Heart right ventricle (tissue), 16 donors: ENCODE data around the gene GTF3A. TPM values are rescaled to one million over a fixed set of nuclear protein-coding genes. Genes with fewer than 3 reads are reported as not detected.

Experiments
- ATAC-seq, 8 donors: fragments of 200-7000 bp; cut with Tn5 transposase; one replicate each; pipeline ENCODE4 v1.9.1; 2020; ENCODE audit warnings: mild to moderate bottlenecking in 8 of 8, moderate library complexity in 8 of 8, moderate number of reproducible peaks in 1 of 8
- DNase-seq, 2 donors: peaks; one replicate each; pipeline ENCODE4 v3.0.0-alpha.2; 2020
- H3K27ac ChIP-seq, 10 donors: fragments of 200-600 bp; sonication (generic) in 2 of 10; one replicate each; pipeline versions ENCODE4 v1.5.0 to v1.8.0; 2020 to 2022; ENCODE audit warnings: mild to moderate bottlenecking in 3 of 10
- H3K27me3 ChIP-seq, 7 donors: fragments of 200-600 bp; one replicate each; pipeline ENCODE4 v1.8.0; 2021 to 2022; ENCODE audit warnings: mild to moderate bottlenecking in 2 of 7
- H3K36me3 ChIP-seq, 9 donors: fragments of 200-600 bp; sonication (generic) in 1 of 9; one replicate each; pipeline versions ENCODE4 v1.5.0 to v1.8.0; 2020 to 2022; ENCODE audit warnings: mild to moderate bottlenecking in 2 of 9
- H3K4me1 ChIP-seq, 9 donors: fragments of 200-600 bp; sonication (generic) in 1 of 9; one replicate each; pipeline versions ENCODE4 v1.5.0 to v1.8.0; 2020 to 2022; ENCODE audit warnings: mild to moderate bottlenecking in 4 of 9
- H3K4me3 ChIP-seq, 10 donors: fragments of 200-600 bp; sonication (generic) in 2 of 10; one replicate each; pipeline versions ENCODE4 v1.5.0 to v1.8.0; 2020 to 2022; ENCODE audit warnings: mild to moderate bottlenecking in 7 of 10, moderate library complexity in 2 of 10
- H3K9me3 ChIP-seq, 11 donors: fragments of 200-600 bp in 10 of 11; sonication (generic) in 2 of 11; one replicate each; pipeline versions ENCODE4 v1.5.0 to v1.8.0; 2013 to 2022; ENCODE audit warnings: mild to moderate bottlenecking in 2 of 11, control low read depth in 1 of 11, moderate library complexity in 1 of 11
- WGBS, 2 donors: extraction: QIAGEN DNeasy Blood & Tissue Kit; methylation state at CpG; one replicate each; pipeline ENCODE4 v1.1.7; 2013; ENCODE audit warnings: inconsistent platforms in 1 of 2; 5-methylcytosine and 5-hydroxymethylcytosine counted together
- intact Hi-C, 10 donors: fragments of 100-400 bp; cut with DNase I; formaldehyde crosslinking; loops; one replicate each; pipeline versions ENCODE4 v1.11.1 to v1.14.2; 2022
- long read RNA-seq, 3 donors: library from polyadenylated mRNA; unstranded; transcript quantifications; one replicate each; pipeline ENCODE4 v2.0.0, GENCODE V29; 2020 to 2021
- polyA plus RNA-seq, 2 donors: library from polyadenylated mRNA; stranded (reverse); fragments of 200-250 nt; gene quantifications; one replicate each; pipeline ENCODE4 v1.2.3, GENCODE V29; 2013
- total RNA-seq, 10 donors: library from RNA; stranded (reverse); fragmentation: NEBNext Ultra II Directional in 3 of 10; extraction: Animal tissue kit (Norgen Biotek cat#: 25700) in 3 of 10; gene quantifications; one replicate each; pipeline versions ENCODE4 v1.2.1 to v1.2.4, GENCODE V29; 2021 to 2023
- TF ChIP-seq, protein P1 (sequence below), 9 donors: fragments of 200-600 bp; sonication (generic) in 2 of 9; IDR thresholded peaks; one replicate each; pipeline versions ENCODE4 v1.5.0 to v1.8.0; 2021 to 2022; ENCODE audit warnings: antibody characterized with exemption in 9 of 9, mild to moderate bottlenecking in 5 of 9, moderate library complexity in 1 of 9
- donor health status: Arrhythmogenic right ventricular cardiomyopathy.
- donor health status: ischemic (EF 13 %, LVEDD 7.1; RV severe dilation, severe dysfunction).
- donor health status: healthy with polysubstance abuse.
- donor health status: DM: no; HTN: yes; CAD: no.
- donor health status: DM: no; HTN: no; CAD: no.
- donor health status: ischemic (EF 25% LVEDD 6.9; RV normal size, moderate dysfunction).
- donor health status: ischemic (EF 25% LVEDD 5.7; RV mildly dilated, moderate dysfunction).
- donor health status: healthy.
- donor health status: DM: yes; HTN: yes; CAD: no.
- donor health status: Ischemic cardiomyopathy.
- donor health status: ischemic (EF 35%, LVEDD 5.7; RV mildly dilated, moderate dysfunction).
- donor health status: nonischemic (EF 11% LVEDD 7.7; RV severe dilation, severe dysfunction).
- donor health status: DM: yes; HTN: yes; CAD: no.
- donor health status: PGD.
- donor health status: ischemic (EF 29% LVEDD 5.4; RV normal size, mild dysfunction).
- donor health status: nonischemic (EF 23%, LVEDD 6.1; RV moderate dilation, normal function).

GTF3A gene
- total RNA-seq (100 to 1,000 TPM; 137 to 262 (median 160) TPM), polyA plus RNA-seq (100 to 1,000 TPM; 280 to 848 TPM)
- long read RNA-seq, donor 1, transcript GTF3A-201 (9 exons, 1,383 nt), result major isoform, 272 of 329 reads
- long read RNA-seq, donor 1, partial matches to known transcripts, result 9 of 329 reads
- long read RNA-seq, donor 1, other reads (novel, unspliced or antisense), result 43 of 329 reads
- long read RNA-seq, donor 2, transcript GTF3A-201 (9 exons, 1,383 nt), result major isoform, 225 of 280 reads
- long read RNA-seq, donor 2, partial matches to known transcripts, result 21 of 280 reads
- long read RNA-seq, donor 2, other reads (novel, unspliced or antisense), result 28 of 280 reads
- long read RNA-seq, donor 3, transcript GTF3A-202 (8 exons, 1,191 nt), result minor isoform, 7 of 434 reads
- long read RNA-seq, donor 3, transcript GTF3A-201 (9 exons, 1,383 nt), result major isoform, 372 of 434 reads
- long read RNA-seq, donor 3, partial matches to known transcripts, result 8 of 434 reads
- long read RNA-seq, donor 3, other reads (novel, unspliced or antisense), result 47 of 434 reads

DNA sequence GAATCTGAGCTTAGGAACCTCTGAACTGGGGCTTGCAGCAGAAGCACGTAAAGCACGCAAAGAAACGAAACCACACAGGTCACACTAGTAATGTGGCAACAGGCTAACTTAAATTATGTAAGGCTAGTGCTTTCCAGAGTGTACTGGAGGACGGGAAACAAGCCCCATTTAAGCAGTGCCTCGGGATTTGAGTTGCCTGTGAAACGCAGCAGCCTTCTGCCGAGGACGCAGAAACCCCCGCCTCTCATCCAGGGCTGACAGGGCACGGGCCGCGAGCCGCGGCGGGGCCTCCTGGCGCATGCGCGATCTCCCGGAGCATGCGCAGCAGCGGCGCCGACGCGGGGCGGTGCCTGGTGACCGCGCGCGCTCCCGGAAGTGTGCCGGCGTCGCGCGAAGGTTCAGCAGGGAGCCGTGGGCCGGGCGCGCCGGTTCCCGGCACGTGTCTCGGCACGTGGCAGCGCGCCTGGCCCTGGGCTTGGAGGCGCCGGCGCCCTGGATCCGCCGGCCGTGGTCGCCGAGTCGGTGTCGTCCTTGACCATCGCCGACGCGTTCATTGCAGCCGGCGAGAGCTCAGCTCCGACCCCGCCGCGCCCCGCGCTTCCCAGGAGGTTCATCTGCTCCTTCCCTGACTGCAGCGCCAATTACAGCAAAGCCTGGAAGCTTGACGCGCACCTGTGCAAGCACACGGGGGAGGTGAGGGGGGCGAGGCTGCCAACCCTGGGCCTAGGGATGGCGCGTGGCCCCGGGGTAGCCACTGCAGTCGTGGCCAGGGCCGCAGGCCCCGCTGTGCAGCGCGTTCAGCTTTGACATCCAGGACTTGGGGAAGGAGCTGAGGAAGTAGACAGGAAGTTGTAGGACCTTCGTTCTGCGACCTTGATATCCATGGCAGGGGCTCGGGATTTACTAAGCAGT, at the start of gene GTF3A:
Gene GTF3A (plus strand): TSS at position 374 of the 912 bp plus-strand sequence.
- peak within 1 kb of the TSS; percentile 57 to 97 (median 93) for H3K27ac ChIP-seq
- WGBS, 2 donors, result 0% methylated on average over 81 to 85 of the region's 85 CpGs
- H3K27me3 ChIP-seq, result no peaks in the 10 kb centered on the region
- peaks cover 0 to 26% (median 8%) of the 10 kb centered on the region in 9 donors for H3K36me3 ChIP-seq
- ATAC-seq, result peak; percentile 89 to 96 (median 94)
- H3K9me3 ChIP-seq, result no peaks in the 10 kb centered on the region
- TF ChIP-seq, protein P1, sequence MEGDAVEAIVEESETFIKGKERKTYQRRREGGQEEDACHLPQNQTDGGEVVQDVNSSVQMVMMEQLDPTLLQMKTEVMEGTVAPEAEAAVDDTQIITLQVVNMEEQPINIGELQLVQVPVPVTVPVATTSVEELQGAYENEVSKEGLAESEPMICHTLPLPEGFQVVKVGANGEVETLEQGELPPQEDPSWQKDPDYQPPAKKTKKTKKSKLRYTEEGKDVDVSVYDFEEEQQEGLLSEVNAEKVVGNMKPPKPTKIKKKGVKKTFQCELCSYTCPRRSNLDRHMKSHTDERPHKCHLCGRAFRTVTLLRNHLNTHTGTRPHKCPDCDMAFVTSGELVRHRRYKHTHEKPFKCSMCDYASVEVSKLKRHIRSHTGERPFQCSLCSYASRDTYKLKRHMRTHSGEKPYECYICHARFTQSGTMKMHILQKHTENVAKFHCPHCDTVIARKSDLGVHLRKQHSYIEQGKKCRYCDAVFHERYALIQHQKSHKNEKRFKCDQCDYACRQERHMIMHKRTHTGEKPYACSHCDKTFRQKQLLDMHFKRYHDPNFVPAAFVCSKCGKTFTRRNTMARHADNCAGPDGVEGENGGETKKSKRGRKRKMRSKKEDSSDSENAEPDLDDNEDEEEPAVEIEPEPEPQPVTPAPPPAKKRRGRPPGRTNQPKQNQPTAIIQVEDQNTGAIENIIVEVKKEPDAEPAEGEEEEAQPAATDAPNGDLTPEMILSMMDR (IDR thresholded peaks at IDR 0.05), result no peak
- peak within 1 kb of the TSS; percentile 75 to 93 (median 83) for H3K4me3 ChIP-seq
- intact Hi-C loops, result loop anchor here in 4 of 10 donors (1.0 to 10.0 kb wide), 4 partner anchors 22 to 200 kb away; partner anchors contain the start of genes LNX2 (in 2 of the 4), MTIF3 (in 2 of the 4) and POLR1D (in 2 of the 4)
- peak; percentile 81 to 88 for DNase-seq
- peaks cover 16 to 46% (median 36%) of the 10 kb centered on the region in 9 donors for H3K4me1 ChIP-seq

DNA sequence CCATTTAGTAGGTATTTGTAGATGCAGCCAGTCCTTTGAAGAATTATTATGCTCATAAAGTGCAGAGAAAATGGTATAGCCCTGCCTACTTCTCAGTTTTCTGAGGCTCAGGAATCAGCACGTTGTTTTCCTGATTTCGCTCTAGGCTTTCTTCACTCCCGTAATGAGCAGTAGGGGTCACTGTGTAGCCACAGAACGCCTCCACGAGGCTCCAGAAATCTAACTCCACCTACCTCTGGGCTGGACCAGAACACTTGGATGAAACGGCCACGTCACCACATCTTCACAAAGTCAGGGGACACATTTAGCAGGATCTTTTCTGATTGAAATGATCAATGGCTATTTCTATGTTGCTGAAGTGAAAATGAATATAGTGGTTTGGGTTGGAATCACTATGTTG, 49.8 kb upstream of the GTF3A start:
- no peak overlapping the region for H3K4me3 ChIP-seq
- peaks cover 0 to 4% (median 0%) of the 10 kb centered on the region in 9 donors for H3K4me1 ChIP-seq
- peaks cover 0 to 5% (median 0%) of the 10 kb centered on the region in 11 donors for H3K9me3 ChIP-seq
- TF ChIP-seq, protein P1 (IDR thresholded peaks at IDR 0.05), result peak; percentile 47 to 86 (median 75)
- no peak overlapping the region for H3K27ac ChIP-seq
- peak in 1 of 2 donors; percentile 62 for DNase-seq
- intact Hi-C loops, result loop anchor here (2.0 to 10.0 kb wide), 8 partner anchors 158 to 608 kb away; no protein-coding TSS in a partner anchor
- peaks cover 0 to 68% (median 35%) of the 10 kb centered on the region in 7 donors for H3K27me3 ChIP-seq
- H3K36me3 ChIP-seq, result no peaks in the 10 kb centered on the region
- peak; percentile 89 to 97 (median 92) for ATAC-seq
- 1% methylated on average over 7 of the region's 7 CpGs for WGBS, 2 donors

DNA sequence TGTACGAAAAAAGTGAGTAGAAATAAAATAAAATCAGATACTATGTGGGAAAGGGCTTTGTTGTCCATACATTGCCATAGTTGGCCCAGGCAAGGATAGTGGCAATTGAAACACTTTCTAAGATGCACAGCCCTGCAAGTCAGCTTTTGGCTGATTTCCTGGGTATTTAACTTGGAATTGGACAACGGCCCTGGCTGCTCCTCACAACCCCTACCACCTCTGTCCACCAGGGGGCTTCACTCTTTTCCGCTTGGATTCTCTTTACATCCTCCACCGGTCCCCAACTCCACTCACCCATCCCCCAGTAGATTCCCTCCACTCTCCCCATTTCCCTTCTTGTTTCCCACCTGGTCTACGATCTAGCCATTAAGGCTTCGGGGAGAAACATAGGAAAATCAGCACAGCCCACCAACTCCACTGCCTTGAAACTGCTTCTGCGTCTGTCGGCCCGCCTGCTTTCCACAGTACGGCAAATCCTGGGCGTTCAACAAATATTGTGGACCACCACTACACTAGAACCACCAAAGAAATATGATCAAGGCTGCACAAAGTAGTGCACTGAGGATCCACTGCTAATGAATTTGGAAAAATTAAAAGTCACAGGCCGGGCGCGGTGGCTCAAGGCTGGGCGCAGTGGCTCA, 48.6 kb upstream of the GTF3A start:
- H3K27me3 ChIP-seq, result peaks cover 0 to 75% (median 40%) of the 10 kb centered on the region in 7 donors
- H3K36me3 ChIP-seq, result no peaks in the 10 kb centered on the region
- peaks cover 0 to 4% (median 0%) of the 10 kb centered on the region in 9 donors for H3K4me1 ChIP-seq
- no peak overlapping the region for H3K27ac ChIP-seq
- H3K4me3 ChIP-seq, result no peak overlapping the region
- 63% methylated on average over 15 of the region's 15 CpGs for WGBS, 2 donors
- H3K9me3 ChIP-seq, result no peaks in the 10 kb centered on the region
- peak; percentile 34 to 66 for DNase-seq
- peak in 7 of 8 donors; percentile 29 to 83 (median 69) for ATAC-seq
- intact Hi-C loops, result loop anchor here in 8 of 10 donors (2.0 to 10.0 kb wide), 7 partner anchors 156 to 451 kb away; no protein-coding TSS in a partner anchor
- TF ChIP-seq, protein P1 (IDR thresholded peaks at IDR 0.05), result peak; percentile 56 to 86 (median 78)
